ENCODE results near the gene VMP1.

VMP1 gene

GRCh38 chr17:59812139-59812538 lies 104.7 kb downstream of the VMP1 start:
- no peak overlapping the region for H3K4me3 ChIP-seq (ENCODE audit: low read length)
- H4K20me1 ChIP-seq (ENCODE audit: control insufficient read depth, insufficient read depth, low read depth, low read length), result no peaks in the 10 kb centered on the region
- H3K9me2 ChIP-seq (replicated peaks; ENCODE audit: control insufficient read depth, low read length), result no peaks in the 10 kb centered on the region
- H3K9me3 ChIP-seq (ENCODE audit: control insufficient read depth, insufficient read depth, low read length), result no peaks in the 10 kb centered on the region
- TF ChIP-seq EZH2phosphoT487 (IDR thresholded peaks at IDR 0.05; ENCODE audit: borderline replicate concordance, low read length), result no peak
- TF ChIP-seq CTCF (IDR thresholded peaks at IDR 0.05; ENCODE audit: low read depth, low read length, poor library complexity, severe bottlenecking), result no peak
- H3K27me3 ChIP-seq (ENCODE audit: control insufficient read depth, low read length), result no peaks in the 10 kb centered on the region
- H3K4me1 ChIP-seq (ENCODE audit: control insufficient read depth, low read length), result no peaks in the 10 kb centered on the region
- peaks cover 6% of the 10 kb centered on the region for H3K36me3 ChIP-seq (ENCODE audit: control insufficient read depth, low read length)
- no peaks in the 10 kb centered on the region for H3K79me2 ChIP-seq (ENCODE audit: control insufficient read depth, low read length)
- H3K4me2 ChIP-seq (ENCODE audit: low read length), result no peak overlapping the region
- H3F3A ChIP-seq (ENCODE audit: control insufficient read depth, insufficient read depth), result no peaks in the 10 kb centered on the region
- H3K27ac ChIP-seq (ENCODE audit: low read depth, low read length), result no peak overlapping the region

GRCh38 chr17:59814276-59814675 lies 106.8 kb downstream of the VMP1 start:
- TF ChIP-seq CTCF (IDR thresholded peaks at IDR 0.05; ENCODE audit: low read depth, low read length, poor library complexity, severe bottlenecking), result no peak
- TF ChIP-seq EZH2phosphoT487 (IDR thresholded peaks at IDR 0.05; ENCODE audit: borderline replicate concordance, low read length), result no peak
- Histone ChIP-seq H4K20me1 (ENCODE audit: control insufficient read depth, insufficient read depth, low read depth, low read length) (no peaks in the 10 kb centered on the region), H3K9me2 (replicated peaks; ENCODE audit: control insufficient read depth, low read length) (no peaks in the 10 kb centered on the region), H3K4me2 (ENCODE audit: low read length) (no peak overlapping the region), H3K79me2 (ENCODE audit: control insufficient read depth, low read length) (no peaks in the 10 kb centered on the region), H3K27ac (ENCODE audit: low read depth, low read length) (no peak overlapping the region), H3K27me3 (ENCODE audit: control insufficient read depth, low read length) (no peaks in the 10 kb centered on the region), H3K4me3 (ENCODE audit: low read length) (no peak overlapping the region), H3F3A (ENCODE audit: control insufficient read depth, insufficient read depth) (0 out of 2 replicates have a peak, but pooled peaks cover 4% of the 10 kb centered on the region), H3K36me3 (ENCODE audit: control insufficient read depth, low read length) (peaks cover 6% of the 10 kb centered on the region), H3K4me1 (ENCODE audit: control insufficient read depth, low read length) (no peaks in the 10 kb centered on the region), H3K9me3 (ENCODE audit: control insufficient read depth, insufficient read depth, low read length) (no peaks in the 10 kb centered on the region)

- TF ChIP-seq CTCF (IDR thresholded peaks at IDR 0.05; ENCODE audit: low read depth, low read length, poor library complexity, severe bottlenecking) (no peak), EZH2phosphoT487 (IDR thresholded peaks at IDR 0.05; ENCODE audit: borderline replicate concordance, low read length) (no peak)
- Histone ChIP-seq H3K36me3 (ENCODE audit: control insufficient read depth, low read length) (peaks cover 6% of the 10 kb centered on the region), H3K27ac (ENCODE audit: low read depth, low read length) (no peak overlapping the region), H3K9me2 (replicated peaks; ENCODE audit: control insufficient read depth, low read length) (no peaks in the 10 kb centered on the region), H3K4me2 (ENCODE audit: low read length) (no peak overlapping the region), H3K79me2 (ENCODE audit: control insufficient read depth, low read length) (no peaks in the 10 kb centered on the region), H4K20me1 (ENCODE audit: control insufficient read depth, insufficient read depth, low read depth, low read length) (no peaks in the 10 kb centered on the region), H3K9me3 (ENCODE audit: control insufficient read depth, insufficient read depth, low read length) (no peaks in the 10 kb centered on the region), H3K4me3 (ENCODE audit: low read length) (no peak overlapping the region), H3F3A (ENCODE audit: control insufficient read depth, insufficient read depth) (0 out of 2 replicates have a peak, but pooled peaks cover 4% of the 10 kb centered on the region), H3K4me1 (ENCODE audit: control insufficient read depth, low read length) (no peaks in the 10 kb centered on the region), H3K27me3 (ENCODE audit: control insufficient read depth, low read length) (no peaks in the 10 kb centered on the region)
Observed at GRCh38 chr17:59814685-59815084, 107.2 kb downstream of the VMP1 start.
